ENCODE results near the gene ZDHHC1. TPM values are rescaled to one million over a fixed set of nuclear protein-coding genes. Genes with fewer than 3 reads are reported as not detected.

The ZDHHC1 gene
- total and polyA plus RNA-seq, 7 donors, result 1.7 to 11.0 (median 5.8) TPM

DNA sequence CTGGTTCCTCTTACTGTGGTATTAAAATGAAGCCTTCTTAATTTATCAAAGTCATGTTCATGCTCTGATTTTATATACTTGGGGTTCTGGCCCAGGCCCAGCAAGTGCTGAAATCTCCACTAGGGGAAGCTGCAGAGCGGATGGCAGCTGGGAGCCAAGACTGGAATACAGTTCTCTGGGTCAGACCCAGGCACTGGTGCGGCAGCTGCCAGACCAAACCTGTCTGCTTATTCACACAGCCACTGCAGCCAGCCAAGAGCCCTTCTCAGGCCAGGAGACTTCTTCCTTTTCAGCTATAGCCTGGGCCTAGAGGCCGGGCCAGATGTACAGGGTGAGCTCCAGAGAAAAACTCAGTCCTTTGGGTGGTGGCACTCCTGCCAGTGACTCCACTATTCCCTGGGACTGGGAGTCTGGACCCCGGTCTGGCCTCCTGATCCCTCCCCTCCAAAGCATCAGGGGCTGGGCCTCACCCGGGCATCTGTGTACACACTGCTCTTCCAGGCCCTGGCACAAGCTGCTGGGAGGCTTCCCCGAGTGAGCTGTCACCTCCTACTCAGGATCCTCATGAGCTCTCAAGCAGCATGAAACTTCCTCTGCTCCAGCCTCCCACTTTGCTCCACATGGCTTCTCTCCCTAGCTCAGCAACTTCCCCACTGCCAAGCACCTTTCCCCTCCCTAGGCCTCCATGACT is 40.3 kb upstream of the ZDHHC1 start:
- peak; percentile 61 for TF ChIP-seq CTCF (IDR thresholded peaks at IDR 0.05)
- Histone ChIP-seq H3K9me3 (no peaks in the 10 kb centered on the region), H3K27me3 (ENCODE audit: insufficient read depth in 3 of 3, low read length in 2 of 3) (no peaks in the 10 kb centered on the region), H3K36me3 (ENCODE audit: insufficient read depth in 1 of 2, low read depth in 1 of 2) (peaks cover 0 to 15% of the 10 kb centered on the region in 2 donors), H3K4me3 (no peak overlapping the region), H3K27ac (peak overlapping the region; percentile 44), H3K4me1 (peaks cover 94% of the 10 kb centered on the region)
- ATAC-seq (peak; percentile 75 to 86 (median 82)), DNase-seq (peak; percentile 84 to 92)
- 18 to 35% (median 23%) methylated on average over 6 of the region's 6 CpGs for WGBS, 3 donors
- intact Hi-C loops (cut with DNase I), result no loop called here

DNA sequence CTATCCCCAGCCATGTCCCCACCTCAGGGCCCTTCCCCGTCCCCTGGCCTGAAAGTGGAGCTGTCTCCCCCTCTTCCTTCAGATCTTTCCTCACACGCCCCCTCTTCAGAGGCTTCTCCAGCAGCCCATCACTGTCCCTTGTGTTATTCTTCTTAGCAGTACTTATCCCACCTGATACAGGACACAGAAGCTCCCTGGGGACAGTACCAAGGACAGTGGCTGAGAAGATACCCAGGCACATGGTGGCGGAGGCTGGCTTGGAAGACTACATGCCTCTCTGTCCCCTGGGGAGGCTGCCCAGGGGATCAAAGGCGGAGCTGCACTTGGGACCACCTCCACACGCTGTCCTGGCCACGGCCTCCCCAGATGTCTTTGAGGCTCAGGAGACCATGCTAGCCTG is 38.6 kb upstream of the ZDHHC1 start:
- Histone ChIP-seq H3K9me3 (no peaks in the 10 kb centered on the region), H3K27ac (no peak overlapping the region), H3K4me3 (no peak overlapping the region), H3K36me3 (ENCODE audit: insufficient read depth in 1 of 2, low read depth in 1 of 2) (peaks cover 0 to 11% of the 10 kb centered on the region in 2 donors), H3K27me3 (ENCODE audit: insufficient read depth in 3 of 3, low read length in 2 of 3) (no peaks in the 10 kb centered on the region), H3K4me1 (peaks cover 94% of the 10 kb centered on the region)
- ATAC-seq (no peak), DNase-seq (peak in 1 of 2 donors; percentile 21)
- no peak for TF ChIP-seq CTCF (IDR thresholded peaks at IDR 0.05)
- intact Hi-C loops (cut with DNase I), result no loop called here
- 93 to 96% (median 95%) methylated on average over 6 of the region's 6 CpGs for WGBS, 3 donors

GRCh38 chr16:67454104-67454503 is 37.8 kb upstream of the ZDHHC1 start:
- Histone ChIP-seq H3K27me3 (ENCODE audit: insufficient read depth in 3 of 3, low read length in 2 of 3) (no peaks in the 10 kb centered on the region), H3K9me3 (no peaks in the 10 kb centered on the region), H3K4me3 (no peak overlapping the region), H3K27ac (no peak overlapping the region), H3K4me1 (peaks cover 94% of the 10 kb centered on the region), H3K36me3 (ENCODE audit: insufficient read depth in 1 of 2, low read depth in 1 of 2) (peaks cover 0 to 11% of the 10 kb centered on the region in 2 donors)
- TF ChIP-seq CTCF (IDR thresholded peaks at IDR 0.05), result no peak
- intact Hi-C loops (cut with DNase I), result no loop called here
- 85 to 93% (median 88%) methylated on average over 5 of the region's 5 CpGs for WGBS, 3 donors
- no peak for ATAC-seq
- no peak for DNase-seq

DNA sequence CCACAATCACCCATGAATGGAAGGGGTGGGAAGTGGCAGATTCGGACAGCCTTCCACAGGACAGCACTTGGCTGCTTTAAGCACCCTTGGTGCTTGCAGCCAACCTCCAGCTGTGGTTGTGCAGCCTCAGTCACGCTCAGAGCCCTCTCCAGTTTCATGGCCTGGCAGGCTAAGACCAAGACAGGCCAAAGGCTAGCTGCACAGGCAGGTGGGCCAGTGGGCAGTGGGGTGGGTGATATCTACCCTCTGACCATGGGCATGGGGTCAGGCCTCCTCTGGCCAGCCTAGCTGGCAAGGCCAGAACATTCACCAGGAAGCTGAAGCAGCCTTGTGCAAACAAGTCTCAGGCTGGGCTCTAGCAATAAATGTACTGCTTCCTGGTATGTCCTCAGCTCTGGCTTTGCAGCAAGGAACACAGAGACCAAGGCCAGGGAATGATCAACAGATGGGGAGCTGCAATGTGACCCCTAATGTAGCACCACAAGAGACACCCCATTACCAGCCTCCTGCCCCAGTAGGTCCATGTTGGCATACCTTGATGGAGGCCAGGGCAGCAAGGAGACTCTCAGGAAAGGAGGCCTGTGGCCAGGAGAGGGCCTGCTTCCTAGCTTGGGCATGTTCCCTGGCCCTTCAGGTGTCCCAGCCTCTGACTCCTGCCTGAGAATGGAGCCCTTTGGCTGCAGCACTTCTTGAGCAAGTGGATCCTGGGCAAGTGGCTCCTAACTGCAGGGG is 35.6 kb upstream of the ZDHHC1 start:
- peaks cover 0 to 11% of the 10 kb centered on the region in 2 donors for H3K36me3 ChIP-seq (ENCODE audit: insufficient read depth in 1 of 2, low read depth in 1 of 2)
- peak overlapping the region; percentile 68 for H3K27ac ChIP-seq
- H3K4me3 ChIP-seq, result no peak overlapping the region
- 7 to 23% (median 17%) methylated on average over 2 of the region's 2 CpGs for WGBS, 3 donors
- DNase-seq, result peak in 1 of 2 donors; percentile 76
- ATAC-seq, result peak in 3 of 4 donors; percentile 48 to 72 (median 70)
- H3K9me3 ChIP-seq, result no peaks in the 10 kb centered on the region
- H3K27me3 ChIP-seq (ENCODE audit: insufficient read depth in 3 of 3, low read length in 2 of 3), result no peaks in the 10 kb centered on the region
- intact Hi-C loops (cut with DNase I), result no loop called here
- peaks cover 93% of the 10 kb centered on the region for H3K4me1 ChIP-seq
- TF ChIP-seq CTCF (IDR thresholded peaks at IDR 0.05), result no peak

Data from psoas muscle (tissue), 8 donors.